Fibroblast of the aortic adventitia (primary cell): ENCODE data around the gene APIP. TPM values are rescaled to one million over a fixed set of nuclear protein-coding genes. Genes with fewer than 3 reads are reported as not detected.
A peak's percentile ranks its signal among the peaks of the same experiment; 100 is the strongest.

Experiments
- DNase-seq: peaks from one replicate; pipeline ENCODE4 v3.0.0-alpha.2; 2010; ENCODE audit warnings: low read depth
- H3K4me3 ChIP-seq: 2 replicates; pipeline ENCODE4 v1.5.1; 2011; ENCODE audit warnings: low read depth, mild to moderate bottlenecking, control low read depth, low read length, moderate library complexity
- CTCF ChIP-seq: IDR thresholded peaks from 2 replicates; pipeline ENCODE4 v1.5.1; 2011; ENCODE audit warnings: mild to moderate bottlenecking, low read length, control low read depth, inconsistent platforms; ENCODE audit not compliant: insufficient read depth
- total RNA-seq: library from RNA; depleted of rRNA; stranded (reverse); fragments of >200 nt; gene quantifications from 2 replicates; pipeline ENCODE4 v1.2.3, GENCODE V29; 2012; ENCODE audit warnings: low replicate concordance

APIP gene
- total RNA-seq, 1 donor = 32.4 TPM

GRCh38 chr11:34890089-34890488 lies 26.1 kb downstream of the APIP start:
- no peak overlapping the region for H3K4me3 ChIP-seq
- TF ChIP-seq CTCF = peak; percentile 35
- peak; percentile 9 for DNase-seq

- no peak for TF ChIP-seq CTCF
- no peak for DNase-seq
- no peak overlapping the region for H3K4me3 ChIP-seq
These were observed 28.9 kb downstream of the APIP start for GRCh38 chr11:34887260-34887659.

GRCh38 chr11:34886609-34887008 lies 29.6 kb downstream of the APIP start:
- TF ChIP-seq CTCF = no peak
- H3K4me3 ChIP-seq = no peak overlapping the region
- no peak for DNase-seq

- no peak for DNase-seq
- H3K4me3 ChIP-seq = no peak overlapping the region
- no peak for TF ChIP-seq CTCF
These were observed 34.3 kb downstream of the APIP start for GRCh38 chr11:34881900-34882299.

- no peak for TF ChIP-seq CTCF
- no peak for DNase-seq
- no peak overlapping the region for H3K4me3 ChIP-seq
These were observed 38.7 kb downstream of the APIP start for GRCh38 chr11:34877375-34877975.

GRCh38 chr11:34874202-34874601 lies 42.0 kb downstream of the APIP start:
- no peak for DNase-seq
- TF ChIP-seq CTCF = no peak

More at GRCh38 chr11:34874202-34874601, 42.0 kb downstream of the APIP start:
- H3K4me3 ChIP-seq = no peak overlapping the region
